GM23248 (cell line): ENCODE data around the gene LRRC1.

Source experiments
- EZH2 ChIP-seq: fragments of 200-600 bp; sonication (generic); IDR thresholded peaks from 2 replicates; pipeline ENCODE4 v1.6.1; 2018; ENCODE audit warnings: antibody characterized with exemption, mild to moderate bottlenecking; ENCODE audit not compliant: insufficient read depth, poor library complexity, severe bottlenecking
- EZH2phosphoT487 ChIP-seq: fragments of 200-600 bp; sonication (generic); IDR thresholded peaks from 2 replicates; pipeline ENCODE4 v1.6.1; 2018; ENCODE audit warnings: antibody characterized with exemption, moderate library complexity, mild to moderate bottlenecking, low read depth; ENCODE audit not compliant: insufficient read depth

DNA sequence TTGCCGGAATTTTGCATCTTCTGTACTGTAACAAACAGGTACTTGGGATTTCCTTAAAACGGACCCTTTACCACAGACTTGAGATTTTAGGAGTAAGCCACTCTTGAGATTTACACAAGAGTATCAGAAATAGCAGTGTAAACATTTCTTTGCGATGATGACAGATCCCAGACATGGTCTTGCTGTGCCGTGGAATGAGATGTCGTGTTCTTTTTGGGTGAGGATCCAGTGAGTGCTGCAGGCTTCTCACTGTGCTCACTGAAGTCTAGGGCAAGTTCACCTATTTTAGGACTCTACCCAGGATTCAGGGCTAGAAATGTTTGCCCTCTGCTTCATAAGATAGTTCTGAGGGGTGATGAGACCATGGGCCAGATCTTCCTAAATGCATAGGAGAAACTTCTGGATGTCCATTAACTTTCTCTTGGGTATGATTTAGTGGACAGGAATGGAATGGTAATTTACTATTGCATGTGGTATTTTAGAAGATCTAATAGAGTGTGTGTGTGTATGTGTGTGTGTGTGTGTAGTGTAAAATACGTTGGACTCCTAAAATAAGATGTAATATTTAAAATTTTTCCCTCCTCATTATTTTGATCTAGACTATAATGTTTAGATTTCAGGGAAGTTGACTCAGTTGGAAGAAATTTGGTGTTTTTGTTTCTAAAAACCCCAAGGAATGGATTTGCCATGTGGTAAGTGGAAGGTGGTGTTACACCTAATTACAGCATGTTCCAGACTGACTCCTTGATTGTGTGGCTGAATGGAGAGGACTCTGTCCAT is 8.5 kb downstream of the LRRC1 start:
- TF ChIP-seq EZH2, result no peak
- TF ChIP-seq EZH2phosphoT487, result no peak
